ENCODE results near the gene KRTAP10-1. TPM values are rescaled to one million over a fixed set of nuclear protein-coding genes. Genes with fewer than 3 reads are reported as not detected.

Gene KRTAP10-1
- total and polyA plus RNA-seq, 2 of the 13 experiments (the other 11 are each of a cell fraction or from before 2014, with no cell fraction given) = not detected

DNA sequence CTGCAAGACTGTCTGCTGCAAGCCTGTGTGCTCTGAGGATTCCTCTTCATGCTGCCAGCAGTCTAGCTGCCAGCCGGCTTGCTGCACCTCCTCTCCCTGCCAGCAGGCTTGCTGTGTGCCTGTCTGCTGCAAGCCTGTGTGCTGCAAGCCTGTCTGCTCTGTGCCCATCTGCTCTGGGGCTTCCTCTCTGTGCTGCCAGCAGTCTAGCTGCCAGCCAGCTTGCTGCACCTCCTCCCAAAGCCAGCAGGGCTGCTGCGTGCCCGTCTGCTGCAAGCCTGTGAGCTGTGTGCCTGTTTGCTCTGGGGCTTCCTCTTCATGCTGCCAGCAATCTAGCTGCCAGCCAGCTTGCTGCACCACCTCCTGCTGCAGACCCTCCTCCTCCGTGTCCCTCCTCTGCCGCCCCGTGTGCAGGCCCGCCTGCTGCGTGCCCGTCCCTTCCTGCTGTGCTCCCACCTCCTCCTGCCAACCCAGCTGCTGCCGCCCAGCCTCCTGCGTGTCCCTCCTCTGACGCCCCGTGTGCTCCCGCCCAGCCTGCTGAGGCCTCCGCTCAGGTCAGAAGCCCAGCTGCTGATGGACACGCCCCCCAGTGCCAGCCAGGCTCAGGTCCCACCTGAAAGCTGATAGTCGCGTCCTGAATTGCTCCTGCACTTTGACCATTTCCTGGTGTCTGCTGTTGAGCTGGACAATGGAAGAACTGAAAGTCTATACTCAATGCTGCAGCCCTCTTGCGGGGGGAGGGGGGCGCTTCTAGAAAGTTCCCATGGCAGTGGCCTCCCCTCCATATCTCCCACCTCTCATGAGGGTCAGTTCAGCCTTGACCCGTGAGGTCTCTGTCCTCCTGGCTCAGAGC is 34.7 kb upstream of the KRTAP10-1 start (continued):
- TF ChIP-seq ZNF383 (CRISPR knock-in tag; IDR thresholded peaks at IDR 0.05; ENCODE audit: borderline replicate concordance) (no peak), ZBTB14 (CRISPR knock-in tag; IDR thresholded peaks at IDR 0.05) (no peak), ZNF619 (CRISPR knock-in tag; IDR thresholded peaks at IDR 0.05) (no peak), IKZF4 (CRISPR knock-in tag; IDR thresholded peaks at IDR 0.05; ENCODE audit: borderline replicate concordance, low read depth, not compliant biosample characterization) (no peak), MEIS2 (CRISPR knock-in tag; IDR thresholded peaks at IDR 0.05) (peak; percentile 63; the same call in 1 of the 2 replicates), ZNF556 (CRISPR knock-in tag; IDR thresholded peaks at IDR 0.05; ENCODE audit: borderline replicate concordance) (0 out of 2 replicates have a peak, but pooled peaks have one; percentile 44), TARDBP (CRISPR knock-in tag; IDR thresholded peaks at IDR 0.05) (peak; percentile 67), ZNF550 (CRISPR knock-in tag; IDR thresholded peaks at IDR 0.05; ENCODE audit: borderline replicate concordance) (no peak), ZNF367 (CRISPR knock-in tag; IDR thresholded peaks at IDR 0.05; ENCODE audit: borderline replicate concordance) (no peak), NFYB (CRISPR knock-in tag; IDR thresholded peaks at IDR 0.05) (no peak), DMAP1 (CRISPR knock-in tag; IDR thresholded peaks at IDR 0.05) (0 out of 2 replicates have a peak, but pooled peaks have one; percentile 11), FUBP1 (CRISPR knock-in tag; IDR thresholded peaks at IDR 0.05; ENCODE audit: borderline replicate concordance) (no peak), NFAT5 (CRISPR knock-in tag; IDR thresholded peaks at IDR 0.05) (no peak), ZNF552 (CRISPR knock-in tag; IDR thresholded peaks at IDR 0.05; ENCODE audit: borderline replicate concordance) (no peak), ZBTB37 (CRISPR knock-in tag; IDR thresholded peaks at IDR 0.05) (no peak), ZSCAN12 (CRISPR knock-in tag; IDR thresholded peaks at IDR 0.05) (no peak), TCF12 (IDR thresholded peaks at IDR 0.05) (no peak), TCF12 (CRISPR knock-in tag; IDR thresholded peaks at IDR 0.05) (no peak), ZNF3 (CRISPR knock-in tag; IDR thresholded peaks at IDR 0.05) (no peak), KLF9 (CRISPR knock-in tag; IDR thresholded peaks at IDR 0.05; ENCODE audit: low read depth) (0 out of 2 replicates have a peak, but pooled peaks have one; percentile 69)

Data from HepG2 (cell line).